ENCODE results near the gene PSMB7. TPM values are rescaled to one million over a fixed set of nuclear protein-coding genes. Genes with fewer than 3 reads are reported as not detected.

The PSMB7 gene
- total RNA-seq (2016; rRNA removed; fragmentation: Illumina TruSeq; extraction: Trizol) (259 and 395 TPM in 2 replicates), polyA plus RNA-seq (2011; rRNA removed) (261 and 291 TPM in 2 replicates), polyA minus RNA-seq (2011; rRNA and poly(A)+ RNA removed; ENCODE audit: low replicate concordance) (167 and 496 TPM in 2 replicates), Bru-seq, nascent RNA (percentile 91 among the genes with signal in this experiment), BruChase-seq, experiment 1, labeled RNA remaining after a 6-hour chase (percentile 78 among the genes with signal in this experiment), BruChase-seq, experiment 2, labeled RNA remaining after a 2-hour chase (percentile 77 among the genes with signal in this experiment)
- total RNA-seq (2016; cell fraction: cytosol; rRNA removed; fragmentation: Illumina TruSeq; extraction: Trizol; ENCODE audit: low read depth): 81.7 and 96.6 TPM in 2 replicates
- 268 and 419 TPM in 2 replicates for total RNA-seq (2016; cell fraction: insoluble cytoplasmic fraction; rRNA removed; fragmentation: Illumina TruSeq; extraction: Trizol)
- 127 and 128 TPM in 2 replicates for total RNA-seq (2016; cell fraction: membrane; rRNA removed; fragmentation: Illumina TruSeq; extraction: Trizol)
- total RNA-seq (2016; cell fraction: nucleus; rRNA removed; fragmentation: Illumina TruSeq; extraction: Trizol): 111 and 118 TPM in 2 replicates
- polyA plus RNA-seq (2011; cell fraction: cytosol; rRNA removed): 283 and 308 TPM in 2 replicates
- polyA plus RNA-seq (2011; cell fraction: nucleus; rRNA removed): 63.6 and 73.0 TPM in 2 replicates
- polyA plus RNA-seq (2012): 163 and 239 TPM in 2 replicates
- polyA plus RNA-seq (2016; cell fraction: cytosol; fragmentation: Illumina TruSeq; extraction: Trizol; ENCODE audit: low read depth): 101 and 108 TPM in 2 replicates
- polyA plus RNA-seq (2016; cell fraction: insoluble cytoplasmic fraction; fragmentation: Illumina TruSeq; extraction: Trizol; ENCODE audit: low read depth): 433 and 456 TPM in 2 replicates
- 121 and 132 TPM in 2 replicates for polyA plus RNA-seq (2016; cell fraction: membrane; fragmentation: Illumina TruSeq; extraction: Trizol; ENCODE audit: low read depth)
- polyA plus RNA-seq (2016; cell fraction: nucleus; fragmentation: Illumina TruSeq; extraction: Trizol; ENCODE audit: insufficient read depth, low read depth): 139 and 158 TPM in 2 replicates
- polyA minus RNA-seq (2011; cell fraction: cytosol; rRNA and poly(A)+ RNA removed): 83.8 and 88.1 TPM in 2 replicates
- 83.6 and 97.7 TPM in 2 replicates for polyA minus RNA-seq (2011; cell fraction: nucleus; rRNA and poly(A)+ RNA removed)
- long read RNA-seq, experiment 1, transcript PSMB7-201 (8 exons, 980 nt): major isoform, 338 of 369 reads
- long read RNA-seq, experiment 1, partial matches to known transcripts: 15 of 369 reads
- long read RNA-seq, experiment 1, other reads (novel, unspliced or antisense): 16 of 369 reads
- long read RNA-seq, experiment 2, transcript PSMB7-201 (8 exons, 980 nt): major isoform, 144 of 440 reads
- long read RNA-seq, experiment 2, partial matches to known transcripts: 57 of 440 reads
- long read RNA-seq, experiment 2, other reads (novel, unspliced or antisense): 239 of 440 reads

DNA sequence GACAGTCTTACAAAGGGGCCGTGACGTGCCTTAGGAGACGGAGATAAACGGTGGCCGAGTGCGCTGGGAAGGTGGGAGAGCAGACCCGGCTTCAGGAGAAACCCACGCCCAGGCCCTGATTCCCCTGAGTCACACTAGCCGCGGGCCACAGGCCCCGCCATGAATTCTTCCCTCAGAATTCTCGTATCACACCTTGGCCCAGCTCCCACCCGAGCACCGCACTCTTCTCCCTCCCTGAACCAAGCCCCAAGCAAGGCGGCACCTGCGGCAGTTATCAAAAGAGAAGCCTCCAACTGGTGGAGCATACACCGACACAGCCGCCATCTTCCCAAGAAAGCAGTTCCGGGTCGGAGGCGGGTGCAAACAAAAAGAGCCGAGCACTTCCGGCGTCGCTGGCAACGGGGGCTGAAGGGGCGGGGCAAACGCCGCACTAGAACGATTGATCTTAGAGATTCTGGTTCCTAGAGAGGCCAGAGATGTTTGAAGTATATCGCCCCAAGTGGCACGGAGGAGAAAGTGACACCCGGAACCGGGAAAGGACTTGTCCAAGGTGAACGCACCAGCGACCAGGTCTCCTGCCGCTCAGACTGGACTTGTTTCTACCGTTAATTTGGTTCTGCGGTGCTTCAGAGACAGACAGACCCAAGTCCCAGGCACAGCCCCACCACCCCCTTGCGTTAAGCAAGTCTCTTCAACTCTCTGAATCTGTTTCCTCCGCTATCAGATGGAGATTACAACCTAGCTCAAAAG is at the start of gene PSMB7:
Gene PSMB7 (minus strand): TSS at position 341 of the 750 bp plus-strand sequence. CDS start 17 bp downstream, at position 324.
- BruUV-seq (replicated peaks): no TSS peak
- Histone ChIP-seq H3K79me2 (ENCODE audit: insufficient read depth, low read length) (peaks cover 24% of the 10 kb centered on the region), H3K4me1 (ENCODE audit: insufficient read depth, low read length) (peaks cover 50% of the 10 kb centered on the region), H3K27me3 (ENCODE audit: control insufficient read depth in 1 of 2, insufficient read depth in 2 of 2, low read length in 2 of 2) (peaks cover 0 to 6% of the 10 kb centered on the region in 2 experiments; a peak in 1 of 5 replicates), H3K36me3 (replicated peaks in 1 of 2; ENCODE audit: control insufficient read depth in 1 of 2, insufficient read depth in 2 of 2, low read length in 2 of 2) (peaks cover 8 to 32% of the 10 kb centered on the region in 2 experiments), H3K4me3 (replicated peaks in 1 of 3; ENCODE audit: insufficient read depth in 1 of 3, low read depth in 2 of 3, low read length in 3 of 3) (peak within 1 kb of the TSS; percentile 86 to 99 (median 93)), H3K27ac (ENCODE audit: extremely low read length, insufficient read depth, low read length) (peak within 1 kb of the TSS; percentile 81), H3K9me3 (ENCODE audit: low read length) (no peaks in the 10 kb centered on the region), H4K20me1 (ENCODE audit: insufficient read depth, low read length) (no peaks in the 10 kb centered on the region; the same call in 1 of the 2 replicates), H2AFZ (ENCODE audit: low read length) (no peak within 1 kb of the TSS), H3K9ac (ENCODE audit: insufficient read depth, low read depth, low read length) (peak within 1 kb of the TSS; percentile 97), H3K4me2 (ENCODE audit: low read depth, low read length) (peak within 1 kb of the TSS; percentile 86)
- intact Hi-C loops (cut with micrococcal nuclease; ENCODE audit: unreplicated experiment) (no loop called here), in situ Hi-C loops (cut with HindIII; ENCODE audit: extremely low pct_ligation_motif_present, low pct_unique_long_range_greater_than_20kb) (no loop called here)
- DNase-seq (ENCODE audit: low spot score) (peak; percentile 94), ATAC-seq (peak; percentile 84), FAIRE-seq (peak; percentile 92)
- ChIA-PET POLR2A (interaction anchor here (1.5 kb wide), 1 partner anchor 25 kb away, joined by 3 read pairs; no protein-coding TSS in a partner anchor), CTCF (ENCODE audit: low intra/inter-chr PET ratio, low total read pairs) (no interaction called here)
- WGBS (ENCODE audit: low lambda C conversion rate): 6% methylated on average over 33 of the region's 41 CpGs
- peak; percentile 100 for TF ChIP-seq ZMYM4 (CRISPR knock-in tag; IDR thresholded peaks at IDR 0.05)
- TF ChIP-seq RBAK (CRISPR knock-in tag; IDR thresholded peaks at IDR 0.05): no peak; the same call in 1 of the 2 replicates
- TF ChIP-seq MXI1 (IDR thresholded peaks at IDR 0.05; ENCODE audit: borderline replicate concordance, low read depth, low read length): peak; percentile 61; the same call in 1 of the 3 replicates
- TF ChIP-seq POLR2AphosphoS5 (IDR thresholded peaks at IDR 0.05; ENCODE audit: low read depth, low read length): peak; percentile 81
- TF ChIP-seq ZNF333 (CRISPR knock-in tag; IDR thresholded peaks at IDR 0.05; ENCODE audit: borderline replicate concordance): 0 out of 2 replicates have a peak, but pooled peaks have one; percentile 48
- TF ChIP-seq, protein P1, sequence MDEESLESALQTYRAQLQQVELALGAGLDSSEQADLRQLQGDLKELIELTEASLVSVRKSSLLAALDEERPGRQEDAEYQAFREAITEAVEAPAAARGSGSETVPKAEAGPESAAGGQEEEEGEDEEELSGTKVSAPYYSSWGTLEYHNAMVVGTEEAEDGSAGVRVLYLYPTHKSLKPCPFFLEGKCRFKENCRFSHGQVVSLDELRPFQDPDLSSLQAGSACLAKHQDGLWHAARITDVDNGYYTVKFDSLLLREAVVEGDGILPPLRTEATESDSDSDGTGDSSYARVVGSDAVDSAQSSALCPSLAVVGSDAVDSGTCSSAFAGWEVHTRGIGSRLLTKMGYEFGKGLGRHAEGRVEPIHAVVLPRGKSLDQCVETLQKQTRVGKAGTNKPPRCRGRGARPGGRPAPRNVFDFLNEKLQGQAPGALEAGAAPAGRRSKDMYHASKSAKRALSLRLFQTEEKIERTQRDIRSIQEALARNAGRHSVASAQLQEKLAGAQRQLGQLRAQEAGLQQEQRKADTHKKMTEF (CRISPR knock-in tag; IDR thresholded peaks at IDR 0.05): peak; percentile 82
- TF ChIP-seq PAWR (CRISPR knock-in tag; IDR thresholded peaks at IDR 0.05; ENCODE audit: borderline replicate concordance): no peak
- TF ChIP-seq, protein P2, sequence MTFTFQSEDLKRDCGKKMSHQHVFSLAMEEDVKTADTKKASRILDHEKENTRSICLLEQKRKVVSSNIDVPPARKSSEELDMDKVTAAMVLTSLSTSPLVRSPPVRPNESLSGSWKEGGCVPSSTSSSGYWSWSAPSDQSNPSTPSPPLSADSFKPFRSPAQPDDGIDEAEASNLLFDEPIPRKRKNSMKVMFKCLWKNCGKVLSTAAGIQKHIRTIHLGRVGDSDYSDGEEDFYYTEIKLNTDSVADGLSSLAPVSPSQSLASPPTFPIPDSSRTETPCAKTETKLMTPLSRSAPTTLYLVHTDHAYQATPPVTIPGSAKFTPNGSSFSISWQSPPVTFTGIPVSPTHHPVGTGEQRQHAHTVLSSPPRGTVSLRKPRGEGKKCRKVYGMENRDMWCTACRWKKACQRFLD (CRISPR knock-in tag; IDR thresholded peaks at IDR 0.05; ENCODE audit: borderline replicate concordance): 0 out of 2 replicates have a peak, but pooled peaks have one; percentile 63
- TF ChIP-seq, protein P3, sequence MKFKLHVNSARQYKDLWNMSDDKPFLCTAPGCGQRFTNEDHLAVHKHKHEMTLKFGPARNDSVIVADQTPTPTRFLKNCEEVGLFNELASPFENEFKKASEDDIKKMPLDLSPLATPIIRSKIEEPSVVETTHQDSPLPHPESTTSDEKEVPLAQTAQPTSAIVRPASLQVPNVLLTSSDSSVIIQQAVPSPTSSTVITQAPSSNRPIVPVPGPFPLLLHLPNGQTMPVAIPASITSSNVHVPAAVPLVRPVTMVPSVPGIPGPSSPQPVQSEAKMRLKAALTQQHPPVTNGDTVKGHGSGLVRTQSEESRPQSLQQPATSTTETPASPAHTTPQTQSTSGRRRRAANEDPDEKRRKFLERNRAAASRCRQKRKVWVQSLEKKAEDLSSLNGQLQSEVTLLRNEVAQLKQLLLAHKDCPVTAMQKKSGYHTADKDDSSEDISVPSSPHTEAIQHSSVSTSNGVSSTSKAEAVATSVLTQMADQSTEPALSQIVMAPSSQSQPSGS (CRISPR knock-in tag; IDR thresholded peaks at IDR 0.05): peak; percentile 63; the same call in 1 of the 2 replicates
- peak; percentile 99 for TF ChIP-seq GABPB1 (CRISPR knock-in tag; IDR thresholded peaks at IDR 0.05)
- 0 out of 2 replicates have a peak, but pooled peaks have one; percentile 19 for TF ChIP-seq CHD2 (IDR thresholded peaks at IDR 0.05; ENCODE audit: low read depth, low read length)
- TF ChIP-seq, protein P4, sequence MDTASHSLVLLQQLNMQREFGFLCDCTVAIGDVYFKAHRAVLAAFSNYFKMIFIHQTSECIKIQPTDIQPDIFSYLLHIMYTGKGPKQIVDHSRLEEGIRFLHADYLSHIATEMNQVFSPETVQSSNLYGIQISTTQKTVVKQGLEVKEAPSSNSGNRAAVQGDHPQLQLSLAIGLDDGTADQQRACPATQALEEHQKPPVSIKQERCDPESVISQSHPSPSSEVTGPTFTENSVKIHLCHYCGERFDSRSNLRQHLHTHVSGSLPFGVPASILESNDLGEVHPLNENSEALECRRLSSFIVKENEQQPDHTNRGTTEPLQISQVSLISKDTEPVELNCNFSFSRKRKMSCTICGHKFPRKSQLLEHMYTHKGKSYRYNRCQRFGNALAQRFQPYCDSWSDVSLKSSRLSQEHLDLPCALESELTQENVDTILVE (CRISPR knock-in tag; IDR thresholded peaks at IDR 0.05): peak; percentile 85
